ENCODE data around the gene ACSBG1.

GRCh38 chr15:78263907-78264303, 29.5 kb upstream of the ACSBG1 start:
- TF ChIP-seq POLR2AphosphoS5 (IDR thresholded peaks at IDR 0.05): no peak
- no peak for TF ChIP-seq CTCF (IDR thresholded peaks at IDR 0.05; ENCODE audit: poor library complexity, severe bottlenecking)
- TF ChIP-seq TAF1 (IDR thresholded peaks at IDR 0.05; ENCODE audit: low read depth): no peak
- no peak for TF ChIP-seq EZH2 (IDR thresholded peaks at IDR 0.05; ENCODE audit: borderline replicate concordance, insufficient read depth, low read length, poor library complexity, severe bottlenecking)
- no peak for TF ChIP-seq REST (IDR thresholded peaks at IDR 0.05; ENCODE audit: borderline replicate concordance)
- no peak for TF ChIP-seq EP300 (conservative IDR thresholded peaks at IDR 0.05; ENCODE audit: poor library complexity, severe bottlenecking)
